Measurements from ENCODE around the gene TEX48.

Gene TEX48

GRCh38 chr9:114666851-114667250 is 15.1 kb downstream of the TEX48 start:
- DNase-seq (ENCODE audit: low read depth): no peak

- no peak for DNase-seq (ENCODE audit: low read depth)
Observed at GRCh38 chr9:114666401-114666800, 15.6 kb downstream of the TEX48 start.

- no peak for DNase-seq (ENCODE audit: low read depth)
Observed at GRCh38 chr9:114664181-114664580, 17.8 kb downstream of the TEX48 start.

GRCh38 chr9:114662081-114662989 is 19.7 kb downstream of the TEX48 start:
- DNase-seq (ENCODE audit: low read depth): peak; percentile 11

GRCh38 chr9:114657705-114658104 is 24.3 kb downstream of the TEX48 start, which contains the start of gene TEX53:
Gene TEX53, minus strand, starts transcription at chr9:114657805. Its CDS starts 31 bp downstream, at chr9:114657774.
- DNase-seq (ENCODE audit: low read depth): no peak

- no peak for DNase-seq (ENCODE audit: low read depth)
Observed at GRCh38 chr9:114656301-114656700, 25.7 kb downstream of the TEX48 start.

GRCh38 chr9:114655689-114656088 is 26.3 kb downstream of the TEX48 start:
- peak; percentile 96 for DNase-seq (ENCODE audit: low read depth)

- peak; percentile 70 for DNase-seq (ENCODE audit: low read depth)
Observed at GRCh38 chr9:114653556-114654159, 28.3 kb downstream of the TEX48 start.

- DNase-seq (ENCODE audit: low read depth): peak; percentile 54
Observed at GRCh38 chr9:114652776-114653555, 29.0 kb downstream of the TEX48 start.

GRCh38 chr9:114643896-114644295 is 38.1 kb downstream of the TEX48 start:
- no peak for DNase-seq (ENCODE audit: low read depth)

- no peak for DNase-seq (ENCODE audit: low read depth)
Observed at GRCh38 chr9:114643001-114643400, 39.0 kb downstream of the TEX48 start.

GRCh38 chr9:114641967-114642366 is 40.0 kb downstream of the TEX48 start:
- DNase-seq (ENCODE audit: low read depth): no peak

GRCh38 chr9:114638404-114638803 is 43.6 kb downstream of the TEX48 start:
- no peak for DNase-seq (ENCODE audit: low read depth)

- no peak for DNase-seq (ENCODE audit: low read depth)
Observed at GRCh38 chr9:114634387-114634786, 47.6 kb downstream of the TEX48 start.

GRCh38 chr9:114633438-114634089 is 48.4 kb downstream of the TEX48 start:
- no peak for DNase-seq (ENCODE audit: low read depth)

- DNase-seq (ENCODE audit: low read depth): no peak
Observed at GRCh38 chr9:114631166-114631565, 50.8 kb downstream of the TEX48 start.

- DNase-seq (ENCODE audit: low read depth): no peak
Observed at GRCh38 chr9:114629563-114630090, 52.4 kb downstream of the TEX48 start.

- DNase-seq (ENCODE audit: low read depth): no peak
Observed at GRCh38 chr9:114627553-114627952, 54.4 kb downstream of the TEX48 start.

GRCh38 chr9:114626415-114627020 is 55.5 kb downstream of the TEX48 start:
- DNase-seq (ENCODE audit: low read depth): no peak

GRCh38 chr9:114624677-114625076 is 57.3 kb downstream of the TEX48 start:
- DNase-seq (ENCODE audit: low read depth): no peak

- DNase-seq (ENCODE audit: low read depth): peak; percentile 77
Observed at GRCh38 chr9:114621975-114622609, 59.9 kb downstream of the TEX48 start.
